ES-I3 (cell line): Measurements from ENCODE around the gene XKR7.

Source experiments
- H3K36me3 ChIP-seq: 2 replicates; pipeline ENCODE4 v1.6.1; 2013; ENCODE audit warnings: mild to moderate bottlenecking, low read length, control low read depth, moderate library complexity; ENCODE audit not compliant: insufficient read depth
- H3K4me1 ChIP-seq: 2 replicates; pipeline ENCODE4 v1.6.1; 2013; ENCODE audit warnings: mild to moderate bottlenecking, control low read depth, low read length; ENCODE audit not compliant: insufficient read depth
- H3K9ac ChIP-seq: 2 replicates; pipeline ENCODE4 v1.6.1; 2013; ENCODE audit warnings: low read depth, mild to moderate bottlenecking, low read length, moderate library complexity
- H3K9me3 ChIP-seq: 2 replicates; pipeline ENCODE4 v1.6.1; 2013; ENCODE audit warnings: mild to moderate bottlenecking, low read length, moderate library complexity; ENCODE audit not compliant: control insufficient read depth, insufficient read depth

The XKR7 gene

DNA sequence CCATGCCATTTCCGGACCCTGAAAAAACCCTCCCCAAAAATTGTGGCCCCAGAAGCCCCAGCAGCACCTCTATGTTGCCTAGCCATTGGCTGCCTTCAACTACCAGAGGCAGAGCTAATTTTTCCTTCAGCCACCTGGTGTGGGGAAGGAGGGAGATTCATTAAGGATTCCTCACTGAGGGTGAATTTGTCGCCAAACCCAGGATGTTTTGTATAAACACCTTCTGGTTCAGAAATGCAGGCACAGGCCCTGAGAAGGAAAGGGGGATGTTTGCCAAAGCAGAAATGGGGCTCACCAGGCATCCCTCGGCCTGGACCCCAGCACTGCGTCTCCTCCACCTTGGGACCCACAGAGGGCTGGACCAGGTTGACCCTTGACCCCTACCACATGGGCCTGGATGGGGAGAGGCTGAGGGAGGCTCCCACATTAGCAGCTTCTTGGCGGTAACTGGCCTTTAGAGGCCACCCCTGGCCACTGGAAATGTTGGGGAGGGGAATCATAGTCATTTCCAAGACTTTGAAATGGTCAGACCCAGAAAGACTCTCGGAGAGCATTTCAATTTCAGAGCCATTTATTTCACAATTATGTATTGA, 14.3 kb upstream of the XKR7 start:
- no peaks in the 10 kb centered on the region for H3K9me3 ChIP-seq
- H3K36me3 ChIP-seq, result peaks cover 6% of the 10 kb centered on the region; the same call in 1 of the 2 replicates
- H3K9ac ChIP-seq, result no peak overlapping the region
- H3K4me1 ChIP-seq, result no peaks in the 10 kb centered on the region

DNA sequence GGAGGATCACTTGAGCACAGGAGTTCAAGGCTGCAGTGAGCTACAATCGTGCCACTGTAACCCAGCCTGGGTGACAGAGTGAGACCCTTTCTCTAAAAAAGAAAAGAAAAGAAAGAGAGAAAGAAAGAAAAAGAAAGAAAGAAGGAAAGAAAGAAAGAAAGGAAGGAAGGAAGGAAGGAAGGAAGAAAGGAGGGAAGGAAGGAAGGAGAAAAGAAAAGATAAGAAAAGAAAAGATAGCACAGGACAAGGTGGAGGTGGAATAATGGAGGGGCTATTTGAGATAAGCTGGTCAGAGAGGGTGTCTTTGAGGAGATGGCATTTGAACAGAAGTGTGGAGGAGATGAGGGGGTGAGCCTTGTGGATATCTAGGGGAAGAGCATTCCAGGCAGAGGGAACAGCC, 13.5 kb upstream of the XKR7 start:
- Histone ChIP-seq H3K9ac (no peak overlapping the region), H3K9me3 (no peaks in the 10 kb centered on the region), H3K36me3 (0 out of 2 replicates have a peak, but pooled peaks cover 5% of the 10 kb centered on the region), H3K4me1 (no peaks in the 10 kb centered on the region)

DNA sequence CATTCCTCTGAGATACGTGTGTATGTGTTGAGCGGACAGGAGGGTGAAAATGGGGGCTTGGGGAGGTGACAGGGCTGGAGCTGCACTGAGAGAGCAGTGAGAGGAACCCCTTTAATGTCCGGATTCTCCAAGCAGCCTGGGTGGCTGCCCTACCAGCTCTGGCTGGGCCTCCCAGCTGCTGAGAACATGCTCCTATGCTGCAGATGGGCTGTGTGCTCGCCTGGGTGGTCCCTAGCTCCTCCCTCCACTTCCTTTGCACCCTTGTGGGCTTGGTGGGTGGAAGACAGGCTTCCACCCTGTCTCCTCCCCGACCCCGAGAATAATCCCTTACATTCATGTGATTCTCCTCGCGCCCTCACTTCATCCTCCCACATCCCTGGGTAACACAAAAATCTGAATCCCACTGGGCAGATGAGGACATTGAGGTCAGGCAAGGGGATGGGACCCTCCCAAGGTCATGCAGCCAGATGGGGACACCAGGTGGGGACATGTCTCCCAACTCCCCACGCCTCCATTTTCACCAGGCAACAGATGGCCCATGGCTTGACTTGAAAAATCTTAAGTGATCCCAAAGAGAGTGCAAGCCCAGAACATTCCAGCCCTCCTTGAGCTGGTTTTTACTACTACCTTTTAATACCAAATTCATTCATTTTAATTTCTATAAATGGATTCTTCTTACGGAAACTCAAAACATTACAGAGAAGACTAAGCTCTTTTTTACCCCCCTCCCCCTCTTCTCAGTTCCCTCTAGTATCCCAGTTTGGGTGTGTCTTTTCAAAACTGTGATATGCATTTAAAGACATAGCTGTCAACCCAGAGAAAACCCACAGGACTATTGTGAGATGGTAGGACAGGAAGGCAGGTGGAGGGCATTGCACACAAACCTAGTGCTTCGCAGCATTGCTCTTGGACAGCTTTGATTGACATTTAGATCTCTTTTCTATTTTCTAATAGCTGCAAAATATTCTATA, 11.1 kb upstream of the XKR7 start:
- Histone ChIP-seq H3K9me3 (no peaks in the 10 kb centered on the region), H3K4me1 (no peaks in the 10 kb centered on the region), H3K9ac (no peak overlapping the region), H3K36me3 (no peaks in the 10 kb centered on the region)

DNA sequence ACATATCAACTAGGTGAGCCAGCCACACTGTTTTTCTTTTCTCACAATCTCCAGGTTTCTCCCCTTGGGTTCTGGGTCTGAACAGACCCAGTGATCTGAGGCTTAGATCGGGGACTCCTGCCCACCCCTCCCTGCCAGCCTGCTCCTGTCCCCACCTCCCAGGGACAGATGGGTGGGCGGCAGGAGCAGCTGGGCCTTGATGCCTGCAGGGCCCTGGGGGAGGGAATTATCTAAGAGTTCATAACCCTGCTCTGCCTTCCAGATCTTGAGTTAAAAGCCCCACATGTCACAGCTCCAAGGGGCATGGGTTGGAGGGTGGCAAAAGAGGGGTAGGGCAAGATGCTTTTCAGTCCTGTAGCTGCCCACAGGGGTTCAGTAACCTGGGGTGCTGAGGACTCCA, 5.2 kb upstream of the XKR7 start:
- no peak overlapping the region for H3K9ac ChIP-seq
- no peaks in the 10 kb centered on the region for H3K9me3 ChIP-seq
- no peaks in the 10 kb centered on the region for H3K4me1 ChIP-seq

DNA sequence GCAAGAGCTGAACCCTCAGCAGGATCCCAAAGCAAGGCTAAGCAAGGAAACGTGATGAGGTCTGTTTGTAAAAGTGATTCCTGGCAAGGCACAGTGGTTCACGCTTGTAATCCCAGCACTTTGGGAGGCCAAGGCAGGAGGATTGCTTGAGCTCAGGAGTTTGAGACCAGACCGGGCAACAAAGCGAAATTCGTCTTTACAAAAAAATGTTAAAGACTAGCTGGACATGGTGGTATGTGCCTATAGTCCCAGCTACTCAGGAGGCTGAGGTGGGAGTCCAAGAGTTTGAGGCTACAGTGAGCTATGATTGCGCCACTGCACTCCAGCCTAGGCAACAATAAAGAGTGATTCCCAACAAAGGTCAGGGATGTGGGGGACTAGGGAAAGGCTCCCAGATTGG, 4.1 kb upstream of the XKR7 start:
- no peaks in the 10 kb centered on the region for H3K4me1 ChIP-seq
- no peaks in the 10 kb centered on the region for H3K9me3 ChIP-seq
- H3K36me3 ChIP-seq, result no peaks in the 10 kb centered on the region
- no peak overlapping the region for H3K9ac ChIP-seq

More for the DNA sequence above, 5.2 kb upstream of the XKR7 start:
- H3K36me3 ChIP-seq, result no peaks in the 10 kb centered on the region

DNA sequence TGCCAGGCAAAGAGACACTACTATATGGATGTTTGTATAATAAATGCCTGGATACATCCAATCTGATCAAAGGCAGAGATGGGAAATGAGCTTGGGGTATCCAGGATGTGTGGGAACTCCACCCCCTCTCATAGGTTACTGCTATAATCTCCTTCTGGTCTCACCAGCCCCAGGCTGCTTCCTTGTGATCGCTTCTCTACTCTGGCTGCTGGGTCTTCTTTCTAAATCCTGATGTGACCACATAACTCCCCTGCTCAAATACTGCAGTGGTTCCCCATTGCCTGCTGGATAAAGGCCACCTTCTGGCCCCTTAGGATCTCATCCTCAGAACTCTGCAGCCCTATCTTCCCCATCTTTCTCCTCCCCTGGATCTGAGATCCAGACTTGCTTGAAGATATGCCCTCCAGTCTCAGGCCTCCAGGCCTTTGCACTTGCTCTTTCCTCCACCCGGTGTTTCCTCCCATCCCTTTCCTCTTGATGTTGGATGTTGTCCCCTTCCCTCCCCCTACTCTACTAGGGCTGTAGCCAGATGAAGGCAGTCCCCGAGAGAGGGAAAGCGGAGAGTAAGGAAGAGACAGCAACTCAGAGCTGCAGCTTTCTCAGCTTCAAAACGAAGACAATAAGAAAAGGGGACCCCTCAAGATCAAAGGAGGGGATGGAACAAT, 828 bp upstream of the XKR7 start:
- peak overlapping the region; percentile 19; the same call in 1 of the 2 replicates for H3K9ac ChIP-seq
- H3K36me3 ChIP-seq, result no peaks in the 10 kb centered on the region
- H3K4me1 ChIP-seq, result peaks cover 1% of the 10 kb centered on the region; the same call in 1 of the 2 replicates
- H3K9me3 ChIP-seq, result no peaks in the 10 kb centered on the region

DNA sequence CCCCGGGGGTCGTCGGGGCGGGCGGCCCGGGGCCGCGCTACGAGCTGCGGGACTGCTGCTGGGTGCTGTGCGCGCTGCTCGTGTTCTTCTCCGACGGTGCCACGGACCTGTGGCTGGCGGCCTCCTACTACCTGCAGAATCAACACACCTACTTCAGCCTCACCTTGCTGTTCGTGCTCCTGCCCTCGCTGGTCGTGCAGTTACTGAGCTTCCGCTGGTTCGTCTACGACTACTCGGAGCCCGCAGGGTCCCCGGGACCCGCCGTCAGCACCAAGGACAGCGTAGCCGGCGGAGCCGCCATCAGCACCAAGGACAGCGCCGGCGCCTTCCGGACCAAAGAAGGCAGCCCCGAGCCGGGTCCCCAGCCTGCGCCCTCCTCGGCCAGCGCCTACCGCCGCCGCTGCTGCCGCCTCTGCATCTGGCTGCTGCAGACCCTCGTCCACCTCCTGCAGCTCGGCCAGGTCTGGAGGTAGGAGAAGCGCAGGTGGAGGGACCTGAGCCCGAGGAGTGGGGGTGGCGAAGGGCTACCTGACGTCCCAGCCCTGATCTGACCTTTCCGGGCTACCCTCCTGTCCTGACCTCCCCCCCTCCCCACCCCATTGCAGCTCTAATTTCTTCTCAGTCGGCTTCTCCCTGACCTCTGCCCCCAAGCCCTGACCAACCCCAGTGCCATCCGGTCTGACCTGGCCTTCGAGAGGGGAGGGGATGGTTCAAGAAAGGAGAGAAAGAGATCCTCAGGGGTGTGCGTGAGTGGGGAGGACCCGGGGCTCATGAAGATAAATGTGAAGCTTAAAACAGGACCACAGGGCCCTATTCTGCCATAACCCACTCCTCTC, 558 bp downstream of the XKR7 start:
- peaks cover 10% of the 10 kb centered on the region; the same call in 1 of the 2 replicates for H3K4me1 ChIP-seq
- H3K36me3 ChIP-seq, result no peaks in the 10 kb centered on the region
- no peaks in the 10 kb centered on the region for H3K9me3 ChIP-seq
- peak overlapping the region; percentile 31; the same call in 1 of the 2 replicates for H3K9ac ChIP-seq

DNA sequence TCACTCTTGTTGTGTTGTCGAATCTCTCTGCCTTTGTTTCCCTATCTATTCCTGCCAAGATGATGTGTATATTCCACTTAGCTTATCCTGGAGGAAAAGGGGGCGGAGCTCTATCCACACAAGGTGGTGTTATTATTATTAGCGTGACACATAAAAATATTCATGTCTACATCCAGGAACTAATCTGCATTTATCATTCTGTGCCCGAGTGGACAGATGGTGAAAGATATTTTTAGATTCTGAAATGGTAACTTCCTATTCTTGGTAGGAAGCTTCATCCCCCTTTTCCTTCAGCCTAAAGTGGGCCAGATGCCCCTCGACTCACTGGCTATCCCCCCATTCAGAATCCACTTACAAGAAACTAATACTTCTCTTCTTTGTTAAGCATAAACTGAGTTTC, 2.0 kb downstream of the XKR7 start:
- Histone ChIP-seq H3K9me3 (no peaks in the 10 kb centered on the region), H3K36me3 (no peaks in the 10 kb centered on the region), H3K9ac (no peak overlapping the region), H3K4me1 (peaks cover 16% of the 10 kb centered on the region)

DNA sequence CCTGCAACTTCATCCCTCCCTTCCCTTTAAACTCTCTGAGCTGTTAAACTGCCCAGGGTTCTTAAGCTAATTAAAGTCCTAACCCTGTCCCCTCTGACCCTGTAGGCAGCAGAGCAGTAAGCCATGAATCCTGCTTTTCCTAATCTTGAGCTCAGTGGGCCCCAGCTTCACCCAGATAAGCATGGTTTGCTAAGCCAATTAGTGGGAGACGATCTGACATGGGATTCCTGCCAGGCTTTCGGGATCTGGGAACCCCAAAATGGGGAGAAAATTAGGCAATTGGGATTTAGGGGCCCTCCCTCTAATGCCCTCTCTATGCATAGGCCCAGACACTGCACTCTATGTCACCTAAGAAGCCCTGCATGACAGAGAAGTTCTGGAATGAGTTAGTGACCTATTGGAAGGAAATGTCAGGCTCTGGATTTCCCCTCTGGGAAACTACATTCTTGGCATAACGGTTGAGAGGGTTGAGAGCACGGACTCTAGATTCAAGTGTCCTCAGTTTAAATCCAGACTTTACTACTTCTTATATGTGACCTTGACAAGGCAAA, 4.6 kb downstream of the XKR7 start:
- H3K9ac ChIP-seq, result no peak overlapping the region
- no peaks in the 10 kb centered on the region for H3K36me3 ChIP-seq
- H3K4me1 ChIP-seq, result peaks cover 16% of the 10 kb centered on the region
- H3K9me3 ChIP-seq, result no peaks in the 10 kb centered on the region

DNA sequence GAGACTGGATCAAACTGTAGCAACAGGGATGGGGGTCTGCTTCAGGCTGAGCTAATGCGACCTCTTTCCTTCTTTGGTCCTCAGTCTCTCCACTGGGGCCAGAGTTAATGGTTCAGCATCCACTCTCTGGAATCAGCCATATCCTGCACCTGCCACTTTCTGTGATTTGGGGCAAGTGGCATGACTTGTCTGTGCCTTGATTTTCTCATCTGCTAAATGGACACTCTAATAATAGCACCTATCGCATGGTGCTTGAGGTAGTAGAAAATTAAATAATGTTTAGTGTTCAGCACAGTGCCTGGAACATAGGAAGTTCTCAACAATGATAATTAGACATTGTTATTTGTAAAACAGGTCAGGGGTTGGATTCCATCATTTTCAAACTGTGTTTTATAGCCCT, 6.3 kb downstream of the XKR7 start:
- H3K9ac ChIP-seq, result no peak overlapping the region
- H3K9me3 ChIP-seq, result no peaks in the 10 kb centered on the region
- no peaks in the 10 kb centered on the region for H3K36me3 ChIP-seq
- H3K4me1 ChIP-seq, result peaks cover 16% of the 10 kb centered on the region

DNA sequence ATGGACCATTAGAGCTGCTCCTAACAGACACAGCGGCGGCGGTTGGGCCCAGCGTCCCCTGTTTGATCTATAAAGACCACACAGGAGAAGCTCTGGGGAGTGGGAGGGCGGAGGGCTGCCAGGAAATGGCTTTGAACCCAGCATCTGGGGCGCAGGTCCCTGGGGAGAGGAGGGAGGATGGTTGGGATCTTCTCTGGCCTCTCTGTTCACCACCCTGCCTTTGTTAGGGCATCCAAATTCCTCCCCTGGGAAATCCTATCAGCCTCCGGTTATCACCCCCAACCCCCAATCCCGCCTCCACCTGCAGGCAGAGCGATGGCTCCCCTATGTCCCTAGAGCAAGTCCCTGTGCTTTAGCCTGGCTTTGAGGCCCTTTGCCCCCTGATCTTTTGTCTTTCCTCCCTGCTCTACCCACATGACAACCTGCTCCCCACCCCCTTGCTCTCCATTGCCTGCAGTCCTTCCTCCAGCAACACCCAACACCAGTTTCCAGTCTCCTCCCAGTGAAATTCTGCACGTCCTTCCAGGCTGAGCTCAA, 7.1 kb downstream of the XKR7 start:
- H3K9me3 ChIP-seq, result no peaks in the 10 kb centered on the region
- H3K9ac ChIP-seq, result no peak overlapping the region
- H3K4me1 ChIP-seq, result peaks cover 16% of the 10 kb centered on the region
- H3K36me3 ChIP-seq, result no peaks in the 10 kb centered on the region

DNA sequence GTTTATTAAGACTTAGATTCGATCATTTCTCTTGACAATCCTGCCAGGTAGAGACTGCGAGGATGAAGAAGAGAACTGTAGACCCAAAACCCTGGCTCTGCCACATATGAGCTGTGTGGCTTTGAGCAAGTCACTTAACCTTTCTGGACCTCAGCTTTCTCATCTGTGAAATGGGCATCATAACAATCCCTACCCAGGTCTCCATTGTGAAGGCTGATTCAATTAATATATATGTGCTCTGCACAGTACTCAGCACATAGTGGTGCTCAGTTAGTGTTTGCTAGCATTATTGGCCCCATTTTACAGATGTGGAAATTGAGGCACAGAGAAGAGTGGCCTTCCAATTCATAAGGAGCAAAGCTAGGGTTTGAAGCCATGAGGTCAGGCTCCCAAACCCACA, 7.9 kb downstream of the XKR7 start:
- H3K9ac ChIP-seq, result no peak overlapping the region
- H3K4me1 ChIP-seq, result peaks cover 16% of the 10 kb centered on the region

DNA sequence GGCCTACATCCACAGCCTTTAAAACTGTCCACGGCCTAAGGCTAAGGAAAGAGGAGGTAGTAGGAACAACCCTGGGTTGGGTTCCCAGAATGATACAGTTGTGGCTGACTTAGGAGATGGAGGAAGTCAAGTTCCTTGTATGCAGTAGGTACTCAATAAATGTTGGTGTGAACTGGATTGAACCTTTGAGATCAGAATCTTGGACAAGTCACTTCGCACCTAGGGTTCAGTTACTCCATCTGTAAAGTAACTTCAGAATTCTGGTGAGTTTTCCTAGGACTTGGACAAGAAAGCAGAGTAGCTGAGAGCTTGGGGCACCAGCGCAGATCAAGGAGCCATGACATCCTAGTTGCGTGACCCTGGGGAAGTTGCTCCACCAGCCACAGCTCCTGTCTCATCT, 9.1 kb downstream of the XKR7 start:
- Histone ChIP-seq H3K4me1 (peaks cover 15% of the 10 kb centered on the region), H3K9ac (no peak overlapping the region), H3K36me3 (no peaks in the 10 kb centered on the region), H3K9me3 (no peaks in the 10 kb centered on the region)

More for the DNA sequence above, 7.9 kb downstream of the XKR7 start:
- no peaks in the 10 kb centered on the region for H3K36me3 ChIP-seq
- H3K9me3 ChIP-seq, result no peaks in the 10 kb centered on the region
